Loucy (cell line): ENCODE measurements around the gene PHOSPHO2.

Experiments used
- H2AFZ ChIP-seq: fragments of 200-600 bp; sonication (generic); 2 replicates; pipeline ENCODE4 v1.6.0; 2016; ENCODE audit warnings: antibody characterized with exemption, mild to moderate bottlenecking, low read length, moderate library complexity
- H3F3A ChIP-seq: fragments of 200-600 bp; 2 replicates; pipeline ENCODE4 v1.6.0; 2016; ENCODE audit warnings: antibody characterized with exemption, low read depth, mild to moderate bottlenecking
- H3K27me3 ChIP-seq: fragments of 200-600 bp; sonication (generic); 2 replicates; pipeline ENCODE4 v1.6.1; 2014; ENCODE audit warnings: low read length, mild to moderate bottlenecking; ENCODE audit not compliant: insufficient read depth, poor library complexity, severe bottlenecking
- H3K36me3 ChIP-seq: fragments of 200-600 bp; sonication (generic); 2 replicates; pipeline ENCODE4 v1.6.1; 2016; ENCODE audit warnings: low read length; ENCODE audit not compliant: insufficient read depth
- H3K4me1 ChIP-seq: fragments of 200-600 bp; sonication (generic); 2 replicates; pipeline ENCODE4 v1.5.1; 2014; ENCODE audit warnings: low read length, mild to moderate bottlenecking; ENCODE audit not compliant: insufficient read depth, poor library complexity, severe bottlenecking
- H3K4me2 ChIP-seq: fragments of 200-600 bp; sonication (generic); 2 replicates; pipeline ENCODE4 v1.6.0; 2014; ENCODE audit warnings: antibody characterized with exemption, low read length, low read depth, mild to moderate bottlenecking; ENCODE audit not compliant: poor library complexity, severe bottlenecking
- H3K4me3 ChIP-seq: fragments of 200-600 bp; sonication (generic); 2 replicates; pipeline ENCODE4 v1.5.1; 2014; ENCODE audit warnings: low read length, mild to moderate bottlenecking, mixed read lengths; ENCODE audit not compliant: poor library complexity, severe bottlenecking
- H3K79me2 ChIP-seq: fragments of 200-600 bp; sonication (generic); 2 replicates; pipeline ENCODE4 v1.6.1; 2014; ENCODE audit warnings: low read length; ENCODE audit not compliant: insufficient read depth
- H3K9ac ChIP-seq: fragments of 200-600 bp; sonication (generic); 2 replicates; pipeline ENCODE4 v1.6.0; 2014; ENCODE audit warnings: mild to moderate bottlenecking, low read depth, low read length, moderate library complexity; ENCODE audit not compliant: poor library complexity, severe bottlenecking
- H3K9me2 ChIP-seq: fragments of 200-600 bp; sonication (generic); replicated peaks from 2 replicates; pipeline ENCODE4 v1.6.1; 2016; ENCODE audit warnings: low read depth, low read length, mixed read lengths
- H3K9me3 ChIP-seq: fragments of 200-600 bp; sonication (generic); 2 replicates; pipeline ENCODE4 v1.6.1; 2014; ENCODE audit warnings: mild to moderate bottlenecking, antibody characterized with exemption, low read length, low read depth; ENCODE audit not compliant: insufficient read depth
- H4K20me1 ChIP-seq: fragments of 200-600 bp; sonication (generic); 2 replicates; pipeline ENCODE4 v1.6.0; 2014; ENCODE audit warnings: antibody characterized with exemption, low read length, mild to moderate bottlenecking; ENCODE audit not compliant: insufficient read depth, poor library complexity, severe bottlenecking
- CTCF ChIP-seq: fragments of 200-600 bp; sonication (generic); conservative IDR thresholded peaks from 2 replicates; pipeline ENCODE4 v1.5.1; 2014; ENCODE audit warnings: mild to moderate bottlenecking, antibody characterized with exemption, low read length
- EZH2phosphoT487 ChIP-seq: fragments of 200-600 bp; IDR thresholded peaks from 2 replicates; pipeline ENCODE4 v1.6.1; 2018; ENCODE audit warnings: antibody characterized with exemption, mild to moderate bottlenecking, moderate library complexity, borderline replicate concordance

The PHOSPHO2 gene

GRCh38 chr2:169743549-169743948 lies 49.3 kb downstream of the PHOSPHO2 start:
- no peaks in the 10 kb centered on the region for H3K27me3 ChIP-seq
- peaks cover 5% of the 10 kb centered on the region for H4K20me1 ChIP-seq
- no peaks in the 10 kb centered on the region for H3K9me3 ChIP-seq
- H3K9ac ChIP-seq, result no peak overlapping the region
- H3K4me3 ChIP-seq, result no peak overlapping the region
- peaks cover 20% of the 10 kb centered on the region for H3K79me2 ChIP-seq
- H3K36me3 ChIP-seq, result peaks cover 29% of the 10 kb centered on the region
- no peak overlapping the region for H2AFZ ChIP-seq
- no peaks in the 10 kb centered on the region for H3F3A ChIP-seq
- peaks cover 21% of the 10 kb centered on the region for H3K4me1 ChIP-seq
- no peaks in the 10 kb centered on the region for H3K9me2 ChIP-seq
- no peak for TF ChIP-seq CTCF
- TF ChIP-seq EZH2phosphoT487, result no peak
- no peak overlapping the region for H3K4me2 ChIP-seq

GRCh38 chr2:169746240-169746639 lies 52.0 kb downstream of the PHOSPHO2 start:
- Histone ChIP-seq H3K79me2 (peaks cover 4% of the 10 kb centered on the region), H3K9ac (no peak overlapping the region), H3K9me2 (no peaks in the 10 kb centered on the region), H3K36me3 (peaks cover 42% of the 10 kb centered on the region), H3K4me3 (no peak overlapping the region), H3K4me1 (peaks cover 8% of the 10 kb centered on the region), H4K20me1 (peaks cover 5% of the 10 kb centered on the region), H3F3A (no peaks in the 10 kb centered on the region), H3K27me3 (no peaks in the 10 kb centered on the region), H2AFZ (no peak overlapping the region), H3K4me2 (no peak overlapping the region), H3K9me3 (no peaks in the 10 kb centered on the region)
- TF ChIP-seq CTCF (no peak), EZH2phosphoT487 (no peak)

GRCh38 chr2:169748319-169748718 lies 54.0 kb downstream of the PHOSPHO2 start:
- H3K79me2 ChIP-seq, result peaks cover 3% of the 10 kb centered on the region
- no peak overlapping the region for H3K9ac ChIP-seq
- H4K20me1 ChIP-seq, result no peaks in the 10 kb centered on the region
- no peaks in the 10 kb centered on the region for H3K9me3 ChIP-seq
- peaks cover 33% of the 10 kb centered on the region; the same call in 1 of the 2 replicates for H3K36me3 ChIP-seq
- TF ChIP-seq EZH2phosphoT487 (no peak), CTCF (no peak)
- H3K9me2 ChIP-seq, result no peaks in the 10 kb centered on the region
- H3K4me1 ChIP-seq, result no peaks in the 10 kb centered on the region
- no peak overlapping the region for H3K4me2 ChIP-seq
- no peak overlapping the region for H3K4me3 ChIP-seq
- no peak overlapping the region for H2AFZ ChIP-seq
- H3F3A ChIP-seq, result no peaks in the 10 kb centered on the region
- H3K27me3 ChIP-seq, result no peaks in the 10 kb centered on the region
